ENCODE measurements around the gene MTCH1. TPM values are rescaled to one million over a fixed set of nuclear protein-coding genes. Genes with fewer than 3 reads are reported as not detected.

Gene MTCH1
- total and polyA plus RNA-seq, 2 donors (not counting 1 experiment from before 2014, with no cell fraction given) = 91.7 to 150 TPM

DNA sequence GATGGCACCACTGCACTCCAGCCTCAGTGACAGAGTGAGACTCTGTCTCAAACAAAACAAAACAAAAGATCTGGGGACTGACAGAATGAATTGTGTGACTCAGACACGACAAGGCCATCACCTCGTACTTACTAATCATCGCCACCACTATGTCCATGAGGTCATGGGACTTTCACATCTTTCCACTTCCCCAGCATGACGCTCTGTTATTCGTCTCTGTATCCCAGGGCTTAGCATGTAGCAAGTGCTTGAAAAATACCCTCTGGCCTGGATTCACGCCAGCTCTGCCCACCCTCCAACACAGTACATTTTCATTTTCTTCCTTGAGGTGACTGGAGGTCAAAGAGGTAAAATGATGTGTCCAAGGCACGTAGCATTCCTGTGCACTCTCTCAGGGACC, 47.3 kb upstream of the MTCH1 start:
- Histone ChIP-seq H2AFZ (ENCODE audit: insufficient read depth, low read depth, low read length, poor library complexity, severe bottlenecking) (no peak overlapping the region), H3K9ac (ENCODE audit: low read length) (no peak overlapping the region), H3K36me3 (replicated peaks in 1 of 2; ENCODE audit: control extremely low read depth in 1 of 2, control insufficient read depth in 1 of 2, extremely low read depth in 1 of 2, insufficient read depth in 2 of 2, low read length in 1 of 2) (peaks cover 6 to 67% of the 10 kb centered on the region in 2 experiments), H3K4me2 (replicated peaks; ENCODE audit: low read depth, low read length, poor library complexity, severe bottlenecking) (no peak overlapping the region), H3K27me3 (replicated peaks in 1 of 4; ENCODE audit: control extremely low read depth in 1 of 4, control insufficient read depth in 3 of 4, insufficient read depth in 4 of 4, low read length in 3 of 4) (no peaks in the 10 kb centered on the region), H3K79me2 (ENCODE audit: control insufficient read depth, insufficient read depth, low read length) (peaks cover 3% of the 10 kb centered on the region), H3K9me3 (ENCODE audit: control extremely low read depth in 1 of 3, control insufficient read depth in 2 of 3, insufficient read depth in 1 of 3, low read length in 2 of 3) (peaks cover 0 to 9% (median 6%) of the 10 kb centered on the region in 3 donors), H3K4me1 (ENCODE audit: control insufficient read depth in 2 of 2, insufficient read depth in 2 of 2, low read length in 2 of 2) (peaks cover 0 to 9% of the 10 kb centered on the region in 2 donors), H4K20me1 (ENCODE audit: control insufficient read depth, insufficient read depth, low read length, poor library complexity, severe bottlenecking) (peaks cover 31% of the 10 kb centered on the region), H3K4me3 (ENCODE audit: control extremely low read depth in 1 of 5, extremely low read depth in 1 of 5, insufficient read depth in 1 of 5, low read depth in 2 of 5, low read length in 4 of 5) (no peak overlapping the region), H3K27ac (ENCODE audit: low read length in 2 of 2) (peak overlapping the region in 1 of 2 donors; percentile 59)
- CTCF ChIA-PET = interaction anchor here (1.2 to 22.0 kb wide), 6 partner anchors 15 to 172 kb away, joined by 3 to 587 read pairs (median 218); partner anchors contain the start of gene PIM1
- Mint-ChIP-seq H3K27me3 (no peaks in the 10 kb centered on the region), H3K9me3 (ENCODE audit: insufficient read depth) (no peaks in the 10 kb centered on the region), H3K27ac (peak overlapping the region; percentile 89), H3K4me1 (peaks cover 30% of the 10 kb centered on the region), H3K4me3 (no peak overlapping the region)
- peak; percentile 41 for ATAC-seq (ENCODE audit: low read depth)
- no peak for DNase-seq
- POLR2A ChIA-PET = interaction anchor here (1.2 to 1.6 kb wide), 4 partner anchors 10 to 22 kb away, joined by 3 to 5 read pairs (median 4); no protein-coding TSS in a partner anchor
- intact Hi-C loops (cut with micrococcal nuclease) = no loop called here
- WGBS (ENCODE audit: insufficient coverage) = 84% methylated on average over 5 of the region's 7 CpGs
- TF ChIP-seq EZH2 (IDR thresholded peaks at IDR 0.05; ENCODE audit: borderline replicate concordance, insufficient read depth, low read depth, low read length, poor library complexity, severe bottlenecking) = no peak
- TF ChIP-seq, protein P1, sequence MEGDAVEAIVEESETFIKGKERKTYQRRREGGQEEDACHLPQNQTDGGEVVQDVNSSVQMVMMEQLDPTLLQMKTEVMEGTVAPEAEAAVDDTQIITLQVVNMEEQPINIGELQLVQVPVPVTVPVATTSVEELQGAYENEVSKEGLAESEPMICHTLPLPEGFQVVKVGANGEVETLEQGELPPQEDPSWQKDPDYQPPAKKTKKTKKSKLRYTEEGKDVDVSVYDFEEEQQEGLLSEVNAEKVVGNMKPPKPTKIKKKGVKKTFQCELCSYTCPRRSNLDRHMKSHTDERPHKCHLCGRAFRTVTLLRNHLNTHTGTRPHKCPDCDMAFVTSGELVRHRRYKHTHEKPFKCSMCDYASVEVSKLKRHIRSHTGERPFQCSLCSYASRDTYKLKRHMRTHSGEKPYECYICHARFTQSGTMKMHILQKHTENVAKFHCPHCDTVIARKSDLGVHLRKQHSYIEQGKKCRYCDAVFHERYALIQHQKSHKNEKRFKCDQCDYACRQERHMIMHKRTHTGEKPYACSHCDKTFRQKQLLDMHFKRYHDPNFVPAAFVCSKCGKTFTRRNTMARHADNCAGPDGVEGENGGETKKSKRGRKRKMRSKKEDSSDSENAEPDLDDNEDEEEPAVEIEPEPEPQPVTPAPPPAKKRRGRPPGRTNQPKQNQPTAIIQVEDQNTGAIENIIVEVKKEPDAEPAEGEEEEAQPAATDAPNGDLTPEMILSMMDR (IDR thresholded peaks at IDR 0.05) = no peak

DNA sequence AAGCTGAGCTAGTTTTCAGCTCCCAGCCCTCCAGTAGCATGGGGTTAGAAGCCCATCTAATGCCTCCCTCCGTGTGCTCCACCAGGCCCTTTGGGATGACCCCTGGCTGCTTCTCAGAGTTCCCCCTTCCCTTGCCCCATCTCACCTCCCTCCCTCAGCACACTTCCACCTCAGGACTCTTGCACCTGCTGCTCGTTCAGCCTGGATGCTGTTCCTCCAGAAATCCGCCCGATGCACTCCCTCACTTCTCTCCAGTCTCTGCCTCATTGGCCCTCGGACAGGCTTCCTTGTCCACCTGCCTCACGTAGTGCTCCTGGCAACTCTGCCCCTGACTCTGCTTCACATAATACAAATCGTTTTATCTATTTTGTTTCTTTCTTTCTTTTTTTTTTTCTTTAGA, 46.2 kb upstream of the MTCH1 start:
- Mint-ChIP-seq H3K9me3 (ENCODE audit: insufficient read depth) (no peaks in the 10 kb centered on the region), H3K4me1 (peaks cover 30% of the 10 kb centered on the region), H3K27ac (peak overlapping the region; percentile 72), H3K4me3 (no peak overlapping the region), H3K27me3 (no peaks in the 10 kb centered on the region)
- peaks cover 0 to 9% (median 6%) of the 10 kb centered on the region in 3 donors for H3K9me3 ChIP-seq (ENCODE audit: control extremely low read depth in 1 of 3, control insufficient read depth in 2 of 3, insufficient read depth in 1 of 3, low read length in 2 of 3)
- no peak overlapping the region for H3K27ac ChIP-seq (ENCODE audit: low read length in 2 of 2)
- DNase-seq = no peak
- peaks cover 41% of the 10 kb centered on the region for H4K20me1 ChIP-seq (ENCODE audit: control insufficient read depth, insufficient read depth, low read length, poor library complexity, severe bottlenecking)
- 93% methylated on average over 7 of the region's 7 CpGs for WGBS (ENCODE audit: insufficient coverage)
- H3K4me2 ChIP-seq (replicated peaks; ENCODE audit: low read depth, low read length, poor library complexity, severe bottlenecking) = no peak overlapping the region
- H3K27me3 ChIP-seq (replicated peaks in 1 of 4; ENCODE audit: control extremely low read depth in 1 of 4, control insufficient read depth in 3 of 4, insufficient read depth in 4 of 4, low read length in 3 of 4) = no peaks in the 10 kb centered on the region
- no peak overlapping the region for H3K9ac ChIP-seq (ENCODE audit: low read length)
- peaks cover 3 to 77% of the 10 kb centered on the region in 2 experiments for H3K36me3 ChIP-seq (replicated peaks in 1 of 2; ENCODE audit: control extremely low read depth in 1 of 2, control insufficient read depth in 1 of 2, extremely low read depth in 1 of 2, insufficient read depth in 2 of 2, low read length in 1 of 2)
- H3K4me1 ChIP-seq (ENCODE audit: control insufficient read depth in 2 of 2, insufficient read depth in 2 of 2, low read length in 2 of 2) = peaks cover 0 to 9% of the 10 kb centered on the region in 2 donors
- no peak overlapping the region for H2AFZ ChIP-seq (ENCODE audit: insufficient read depth, low read depth, low read length, poor library complexity, severe bottlenecking)
- no peak for ATAC-seq (ENCODE audit: low read depth)
- peaks cover 3% of the 10 kb centered on the region for H3K79me2 ChIP-seq (ENCODE audit: control insufficient read depth, insufficient read depth, low read length)
- ChIA-PET CTCF (interaction anchor here (2.2 to 22.0 kb wide), 5 partner anchors 13 to 173 kb away, joined by 5 to 587 read pairs (median 430); partner anchors contain the start of gene PIM1), POLR2A (interaction anchor here (0.6 to 1.6 kb wide), 3 partner anchors 9 to 190 kb away, joined by 3 read pairs; no protein-coding TSS in a partner anchor)
- intact Hi-C loops (cut with micrococcal nuclease) = no loop called here
- TF ChIP-seq, protein P1 (IDR thresholded peaks at IDR 0.05) = no peak
- TF ChIP-seq EZH2 (IDR thresholded peaks at IDR 0.05; ENCODE audit: borderline replicate concordance, insufficient read depth, low read depth, low read length, poor library complexity, severe bottlenecking) = no peak
- H3K4me3 ChIP-seq (ENCODE audit: control extremely low read depth in 1 of 5, extremely low read depth in 1 of 5, insufficient read depth in 1 of 5, low read depth in 2 of 5, low read length in 4 of 5) = no peak overlapping the region
